ENCODE measurements around the gene ST3GAL3.

DNA sequence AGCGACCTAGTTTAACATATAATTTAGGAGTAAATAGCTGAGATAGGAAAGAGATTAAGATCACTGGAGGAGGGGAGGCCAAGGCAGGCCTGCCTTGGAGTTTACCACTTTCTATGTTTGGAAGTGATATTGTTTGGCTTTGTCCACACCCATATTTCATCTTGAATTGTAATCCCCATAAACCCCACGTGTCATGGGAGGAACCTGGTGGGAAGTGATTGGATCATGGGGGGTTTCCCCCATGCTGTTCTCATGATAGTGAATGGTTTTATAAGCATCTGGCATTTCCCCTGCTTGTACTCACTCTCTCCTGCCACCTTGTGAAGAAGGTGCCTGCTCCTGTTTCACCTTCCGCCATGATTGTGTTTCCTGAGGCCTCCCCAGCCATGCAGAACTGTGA is 168.0 kb downstream of the ST3GAL3 start:
- no peak for TF ChIP-seq EZH2 (IDR thresholded peaks at IDR 0.05; ENCODE audit: low read depth, unreplicated experiment)
- TF ChIP-seq, protein P1, sequence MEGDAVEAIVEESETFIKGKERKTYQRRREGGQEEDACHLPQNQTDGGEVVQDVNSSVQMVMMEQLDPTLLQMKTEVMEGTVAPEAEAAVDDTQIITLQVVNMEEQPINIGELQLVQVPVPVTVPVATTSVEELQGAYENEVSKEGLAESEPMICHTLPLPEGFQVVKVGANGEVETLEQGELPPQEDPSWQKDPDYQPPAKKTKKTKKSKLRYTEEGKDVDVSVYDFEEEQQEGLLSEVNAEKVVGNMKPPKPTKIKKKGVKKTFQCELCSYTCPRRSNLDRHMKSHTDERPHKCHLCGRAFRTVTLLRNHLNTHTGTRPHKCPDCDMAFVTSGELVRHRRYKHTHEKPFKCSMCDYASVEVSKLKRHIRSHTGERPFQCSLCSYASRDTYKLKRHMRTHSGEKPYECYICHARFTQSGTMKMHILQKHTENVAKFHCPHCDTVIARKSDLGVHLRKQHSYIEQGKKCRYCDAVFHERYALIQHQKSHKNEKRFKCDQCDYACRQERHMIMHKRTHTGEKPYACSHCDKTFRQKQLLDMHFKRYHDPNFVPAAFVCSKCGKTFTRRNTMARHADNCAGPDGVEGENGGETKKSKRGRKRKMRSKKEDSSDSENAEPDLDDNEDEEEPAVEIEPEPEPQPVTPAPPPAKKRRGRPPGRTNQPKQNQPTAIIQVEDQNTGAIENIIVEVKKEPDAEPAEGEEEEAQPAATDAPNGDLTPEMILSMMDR (conservative IDR thresholded peaks at IDR 0.05; ENCODE audit: low read depth in 2 of 2) = no peak; a peak in 1 of 4 replicates
- no peak for TF ChIP-seq POLR2AphosphoS5 (IDR thresholded peaks at IDR 0.05; ENCODE audit: low read depth)
- TF ChIP-seq ZNF331 (CRISPR knock-in tag; IDR thresholded peaks at IDR 0.05; ENCODE audit: low read depth) = no peak
- TF ChIP-seq CREB1 (CRISPR knock-in tag; IDR thresholded peaks at IDR 0.05; ENCODE audit: low read depth) = no peak
- no peak for TF ChIP-seq EZH2phosphoT487 (IDR thresholded peaks at IDR 0.05; ENCODE audit: unreplicated experiment)
- TF ChIP-seq, protein P2, sequence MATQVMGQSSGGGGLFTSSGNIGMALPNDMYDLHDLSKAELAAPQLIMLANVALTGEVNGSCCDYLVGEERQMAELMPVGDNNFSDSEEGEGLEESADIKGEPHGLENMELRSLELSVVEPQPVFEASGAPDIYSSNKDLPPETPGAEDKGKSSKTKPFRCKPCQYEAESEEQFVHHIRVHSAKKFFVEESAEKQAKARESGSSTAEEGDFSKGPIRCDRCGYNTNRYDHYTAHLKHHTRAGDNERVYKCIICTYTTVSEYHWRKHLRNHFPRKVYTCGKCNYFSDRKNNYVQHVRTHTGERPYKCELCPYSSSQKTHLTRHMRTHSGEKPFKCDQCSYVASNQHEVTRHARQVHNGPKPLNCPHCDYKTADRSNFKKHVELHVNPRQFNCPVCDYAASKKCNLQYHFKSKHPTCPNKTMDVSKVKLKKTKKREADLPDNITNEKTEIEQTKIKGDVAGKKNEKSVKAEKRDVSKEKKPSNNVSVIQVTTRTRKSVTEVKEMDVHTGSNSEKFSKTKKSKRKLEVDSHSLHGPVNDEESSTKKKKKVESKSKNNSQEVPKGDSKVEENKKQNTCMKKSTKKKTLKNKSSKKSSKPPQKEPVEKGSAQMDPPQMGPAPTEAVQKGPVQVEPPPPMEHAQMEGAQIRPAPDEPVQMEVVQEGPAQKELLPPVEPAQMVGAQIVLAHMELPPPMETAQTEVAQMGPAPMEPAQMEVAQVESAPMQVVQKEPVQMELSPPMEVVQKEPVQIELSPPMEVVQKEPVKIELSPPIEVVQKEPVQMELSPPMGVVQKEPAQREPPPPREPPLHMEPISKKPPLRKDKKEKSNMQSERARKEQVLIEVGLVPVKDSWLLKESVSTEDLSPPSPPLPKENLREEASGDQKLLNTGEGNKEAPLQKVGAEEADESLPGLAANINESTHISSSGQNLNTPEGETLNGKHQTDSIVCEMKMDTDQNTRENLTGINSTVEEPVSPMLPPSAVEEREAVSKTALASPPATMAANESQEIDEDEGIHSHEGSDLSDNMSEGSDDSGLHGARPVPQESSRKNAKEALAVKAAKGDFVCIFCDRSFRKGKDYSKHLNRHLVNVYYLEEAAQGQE (IDR thresholded peaks at IDR 0.05; ENCODE audit: unreplicated experiment) = no peak
- TF ChIP-seq, protein P3, sequence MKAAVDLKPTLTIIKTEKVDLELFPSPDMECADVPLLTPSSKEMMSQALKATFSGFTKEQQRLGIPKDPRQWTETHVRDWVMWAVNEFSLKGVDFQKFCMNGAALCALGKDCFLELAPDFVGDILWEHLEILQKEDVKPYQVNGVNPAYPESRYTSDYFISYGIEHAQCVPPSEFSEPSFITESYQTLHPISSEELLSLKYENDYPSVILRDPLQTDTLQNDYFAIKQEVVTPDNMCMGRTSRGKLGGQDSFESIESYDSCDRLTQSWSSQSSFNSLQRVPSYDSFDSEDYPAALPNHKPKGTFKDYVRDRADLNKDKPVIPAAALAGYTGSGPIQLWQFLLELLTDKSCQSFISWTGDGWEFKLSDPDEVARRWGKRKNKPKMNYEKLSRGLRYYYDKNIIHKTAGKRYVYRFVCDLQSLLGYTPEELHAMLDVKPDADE (IDR thresholded peaks at IDR 0.05) = no peak
- TF ChIP-seq JUNB (IDR thresholded peaks at IDR 0.05; ENCODE audit: unreplicated experiment) = no peak
- no peak for TF ChIP-seq NANOG (IDR thresholded peaks at IDR 0.05; ENCODE audit: borderline replicate concordance)
- TF ChIP-seq STAT1 (IDR thresholded peaks at IDR 0.05; ENCODE audit: unreplicated experiment) = no peak

All from GM23338 (cell line).